GM19099 (cell line): ENCODE results near the gene ZNF296.

Experiments used
- POLR2A ChIP-seq: IDR thresholded peaks from 3 replicates; pipeline ENCODE4 v1.6.1; 2011; ENCODE audit warnings: low read depth; ENCODE audit not compliant: insufficient read length; ENCODE audit errors: extremely low read depth

The ZNF296 gene

DNA sequence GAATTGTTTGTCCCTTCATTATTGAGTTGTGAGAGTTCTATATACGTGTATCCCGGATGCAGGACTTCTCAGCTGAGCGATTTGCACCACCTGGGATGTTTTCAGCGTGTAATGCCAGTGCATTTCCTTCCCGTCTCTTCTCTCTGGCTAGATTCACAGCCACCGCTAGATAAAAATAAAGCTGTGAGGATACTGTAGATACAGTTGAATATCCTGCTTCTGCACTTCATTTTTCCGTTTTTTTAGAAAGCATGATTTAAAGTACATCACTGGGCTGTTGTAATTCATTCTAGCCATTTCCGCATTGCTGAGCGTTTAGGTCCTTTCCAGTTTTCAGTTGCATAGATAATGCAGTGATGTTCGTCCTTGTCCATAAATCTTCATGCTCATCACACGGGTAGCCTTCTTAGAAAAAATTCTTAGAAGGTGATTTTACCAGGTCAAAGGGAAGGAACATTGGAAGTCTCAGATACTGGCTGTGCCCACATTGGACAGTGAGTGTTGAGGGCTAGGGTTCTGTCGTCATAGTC lies 31.4 kb upstream of the ZNF296 start:
- TF ChIP-seq POLR2A: no peak

DNA sequence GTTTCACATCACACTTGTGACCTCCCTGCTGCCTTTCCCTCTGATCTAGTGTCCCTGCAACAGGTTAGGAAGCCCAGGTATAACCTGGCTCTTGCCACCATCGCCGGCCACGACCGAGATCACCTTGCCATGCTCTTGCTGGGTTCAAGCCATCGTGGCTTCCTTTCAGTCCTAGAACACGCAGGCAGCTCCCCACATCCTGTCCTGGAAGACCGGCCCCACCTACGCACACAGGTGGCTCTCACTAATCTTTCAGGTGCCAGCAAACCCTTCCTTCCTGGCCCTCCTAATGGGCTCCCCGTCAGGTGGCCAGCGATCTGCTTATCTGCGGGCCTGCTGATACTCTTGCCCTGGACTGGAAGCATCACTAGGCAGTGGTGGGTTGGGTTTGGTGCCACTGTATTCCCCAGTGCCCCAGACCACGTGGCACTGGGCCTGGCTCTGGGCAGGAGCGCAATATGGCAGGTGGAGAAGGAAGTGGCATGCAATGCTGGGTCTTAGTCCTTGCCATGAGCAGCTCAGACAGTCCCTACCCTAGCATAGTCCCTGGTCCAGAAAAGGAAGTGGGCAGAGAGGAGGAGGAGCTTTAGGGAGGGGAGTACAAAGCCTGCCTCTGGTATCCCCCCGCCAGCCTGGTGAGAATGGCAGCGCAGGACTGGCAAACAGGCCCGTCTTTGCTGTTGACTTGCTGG lies 28.5 kb upstream of the ZNF296 start:
- no peak for TF ChIP-seq POLR2A

DNA sequence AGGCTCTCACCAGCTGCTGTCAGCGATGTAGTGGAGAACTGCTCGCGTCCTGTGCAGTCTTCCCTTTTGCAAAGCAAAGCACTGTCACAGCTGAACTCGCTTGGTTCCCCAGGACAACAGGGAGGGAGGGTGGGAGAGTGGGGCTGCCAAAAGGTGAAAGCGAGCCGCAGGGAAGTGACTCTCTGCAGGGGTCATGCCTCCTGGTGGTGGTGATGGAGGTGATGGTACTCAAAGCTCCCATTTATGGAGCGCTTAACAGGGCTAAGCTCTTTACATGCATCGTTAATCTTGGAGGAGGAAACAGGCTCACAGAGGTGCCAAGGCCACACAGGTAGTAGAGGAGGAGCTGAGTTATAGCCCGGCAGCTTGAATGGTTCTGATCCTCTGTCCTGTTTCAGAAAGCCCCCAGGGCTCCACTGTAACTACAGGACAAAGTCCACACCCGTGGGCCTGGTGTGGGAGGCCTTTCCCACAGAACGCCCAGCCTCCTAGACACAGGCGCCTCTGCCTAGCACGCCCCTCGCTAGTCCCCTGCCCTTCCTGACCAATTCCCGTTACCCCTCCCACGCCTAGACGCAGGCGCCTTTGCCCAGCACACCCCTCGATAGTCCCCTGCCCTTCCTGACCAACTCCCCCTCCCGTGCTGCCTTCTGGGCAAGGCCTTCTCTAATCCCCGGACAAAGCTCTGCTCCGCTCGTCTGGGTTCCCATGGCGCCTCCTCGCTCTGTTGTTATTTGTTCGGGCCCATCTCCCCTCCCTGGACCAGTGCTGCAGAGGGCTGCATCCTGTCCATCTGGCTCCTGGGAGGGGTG lies 27.4 kb upstream of the ZNF296 start:
- TF ChIP-seq POLR2A: no peak

DNA sequence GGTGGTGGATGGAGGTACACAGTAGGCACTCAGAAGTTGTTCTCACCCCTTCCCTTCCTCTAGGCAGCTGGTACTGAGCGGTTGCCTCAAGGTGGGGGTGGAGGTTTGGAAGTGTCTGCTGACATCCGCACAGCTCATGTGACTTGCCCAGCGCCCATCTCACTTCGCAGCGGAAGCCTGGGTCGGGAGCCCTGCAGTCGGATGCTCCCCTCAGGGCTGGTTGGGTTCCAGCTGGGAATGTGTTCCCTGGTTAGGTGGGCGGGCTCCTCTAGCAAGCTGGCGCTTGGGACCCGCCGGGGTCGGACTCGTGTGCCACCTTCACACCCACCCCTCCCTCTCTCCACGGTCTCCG lies 26.9 kb upstream of the ZNF296 start:
- TF ChIP-seq POLR2A: no peak

DNA sequence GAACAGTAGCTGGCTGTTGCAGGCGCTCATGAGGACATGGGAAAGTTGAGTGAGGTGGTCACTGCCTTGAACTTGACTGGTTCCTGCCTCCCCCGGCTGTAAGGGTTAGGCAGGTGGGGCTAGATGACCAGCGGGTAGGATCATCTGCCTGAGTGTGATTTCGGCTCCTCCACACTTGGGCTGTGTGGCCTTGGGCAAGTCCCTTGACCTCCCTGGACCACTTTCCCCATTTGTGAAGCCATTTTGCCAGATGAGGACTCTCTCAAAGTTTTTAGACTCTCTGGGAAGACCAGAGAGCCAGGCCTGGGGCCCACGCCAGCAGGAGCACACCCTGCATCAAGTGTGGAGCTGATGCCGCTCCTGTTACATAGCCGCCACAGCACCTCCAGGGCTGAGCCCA lies 26.2 kb upstream of the ZNF296 start:
- no peak for TF ChIP-seq POLR2A

DNA sequence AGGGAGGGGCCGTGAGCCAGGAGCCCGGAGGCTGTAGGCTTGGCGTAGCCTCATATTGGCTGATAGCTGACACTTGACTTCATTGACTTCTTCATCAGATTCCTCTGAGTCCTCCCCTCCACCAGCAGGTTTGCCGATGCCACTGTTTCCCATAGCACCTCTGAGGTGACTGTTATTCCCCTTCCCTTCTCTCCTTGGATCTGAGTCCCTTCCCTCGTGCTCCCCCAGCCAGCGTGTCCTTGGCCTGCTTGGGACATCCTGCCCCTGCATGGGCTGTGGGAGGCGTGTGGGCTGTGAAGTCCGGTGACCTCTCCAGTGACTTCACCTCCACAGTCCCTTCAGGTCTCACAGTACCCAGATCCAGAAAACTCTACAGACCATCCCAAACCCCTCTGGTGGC lies 25.5 kb upstream of the ZNF296 start:
- TF ChIP-seq POLR2A: no peak

DNA sequence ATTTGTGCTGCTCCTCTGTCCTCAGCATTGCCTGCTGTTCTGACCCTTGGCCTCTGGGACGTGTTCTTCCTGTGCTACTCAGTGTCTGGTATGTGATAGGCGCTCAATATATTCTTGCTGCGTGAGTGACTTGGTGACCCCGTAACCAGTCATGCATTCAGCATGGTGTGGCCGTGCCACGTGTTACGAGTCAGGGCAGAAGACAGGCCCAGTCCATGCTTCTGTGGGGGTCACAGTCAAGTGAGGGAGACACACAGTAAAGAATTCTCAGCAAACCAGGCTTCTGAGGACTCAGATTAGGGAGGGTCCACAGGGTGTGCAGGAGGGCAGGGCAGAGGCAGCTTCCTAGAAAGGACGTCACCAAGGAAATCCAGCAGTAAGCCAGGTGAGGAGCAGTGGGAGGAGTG lies 24.6 kb upstream of the ZNF296 start:
- no peak for TF ChIP-seq POLR2A

DNA sequence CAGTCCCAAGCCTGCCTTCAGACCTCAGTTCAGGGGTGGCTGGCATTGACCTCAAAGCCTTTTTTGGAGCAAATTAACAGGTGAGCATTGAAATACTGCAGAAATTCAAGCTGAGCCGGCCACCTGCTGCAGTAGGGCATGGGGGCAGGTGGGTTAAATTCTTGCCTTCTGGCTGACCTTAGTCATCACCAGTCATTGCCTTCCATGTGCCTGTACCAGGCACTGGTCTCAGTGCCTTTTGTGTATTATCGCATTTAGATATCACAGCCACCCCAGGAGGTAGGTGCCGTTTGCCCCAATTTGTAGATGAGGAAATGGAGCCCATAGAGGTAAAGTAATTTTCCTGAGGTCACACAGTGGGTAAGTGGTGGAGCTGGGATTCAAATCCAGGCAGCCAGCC lies 23.9 kb upstream of the ZNF296 start:
- TF ChIP-seq POLR2A: no peak

DNA sequence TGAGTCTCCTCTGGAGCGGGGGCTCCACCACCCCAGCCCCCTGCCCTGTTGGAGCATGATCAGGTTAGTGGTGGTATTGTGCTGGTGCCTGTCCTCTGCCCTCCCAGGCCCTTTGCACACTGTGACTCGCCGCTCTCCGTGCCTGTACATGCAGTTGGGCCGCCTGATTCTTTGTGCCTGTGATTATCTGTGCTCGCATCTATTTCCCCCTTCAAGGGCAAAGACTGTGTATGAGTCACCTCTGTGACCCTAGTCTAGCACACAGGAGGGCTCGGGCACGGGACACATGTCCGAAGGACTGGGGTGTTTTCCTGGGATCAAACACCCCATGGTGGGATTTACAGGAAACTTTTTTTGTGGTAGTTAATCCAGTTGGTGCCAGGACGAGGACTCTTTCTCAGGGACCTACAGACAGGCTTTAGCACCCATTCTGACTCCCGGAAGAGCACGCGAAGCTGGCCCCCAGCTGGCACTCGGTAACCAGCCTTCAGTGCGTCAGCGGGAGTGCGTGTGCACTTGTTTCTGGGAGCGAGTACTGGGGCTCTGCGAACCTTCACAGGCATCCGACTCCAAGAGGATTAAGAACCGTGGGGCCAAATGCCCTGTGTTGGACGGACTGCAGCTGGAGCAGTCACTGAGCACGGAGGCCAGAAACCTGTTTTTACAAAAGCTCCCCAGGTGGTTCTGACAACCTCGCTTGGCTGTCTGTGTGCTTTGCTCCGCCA lies 23.4 kb upstream of the ZNF296 start:
- TF ChIP-seq POLR2A: no peak

DNA sequence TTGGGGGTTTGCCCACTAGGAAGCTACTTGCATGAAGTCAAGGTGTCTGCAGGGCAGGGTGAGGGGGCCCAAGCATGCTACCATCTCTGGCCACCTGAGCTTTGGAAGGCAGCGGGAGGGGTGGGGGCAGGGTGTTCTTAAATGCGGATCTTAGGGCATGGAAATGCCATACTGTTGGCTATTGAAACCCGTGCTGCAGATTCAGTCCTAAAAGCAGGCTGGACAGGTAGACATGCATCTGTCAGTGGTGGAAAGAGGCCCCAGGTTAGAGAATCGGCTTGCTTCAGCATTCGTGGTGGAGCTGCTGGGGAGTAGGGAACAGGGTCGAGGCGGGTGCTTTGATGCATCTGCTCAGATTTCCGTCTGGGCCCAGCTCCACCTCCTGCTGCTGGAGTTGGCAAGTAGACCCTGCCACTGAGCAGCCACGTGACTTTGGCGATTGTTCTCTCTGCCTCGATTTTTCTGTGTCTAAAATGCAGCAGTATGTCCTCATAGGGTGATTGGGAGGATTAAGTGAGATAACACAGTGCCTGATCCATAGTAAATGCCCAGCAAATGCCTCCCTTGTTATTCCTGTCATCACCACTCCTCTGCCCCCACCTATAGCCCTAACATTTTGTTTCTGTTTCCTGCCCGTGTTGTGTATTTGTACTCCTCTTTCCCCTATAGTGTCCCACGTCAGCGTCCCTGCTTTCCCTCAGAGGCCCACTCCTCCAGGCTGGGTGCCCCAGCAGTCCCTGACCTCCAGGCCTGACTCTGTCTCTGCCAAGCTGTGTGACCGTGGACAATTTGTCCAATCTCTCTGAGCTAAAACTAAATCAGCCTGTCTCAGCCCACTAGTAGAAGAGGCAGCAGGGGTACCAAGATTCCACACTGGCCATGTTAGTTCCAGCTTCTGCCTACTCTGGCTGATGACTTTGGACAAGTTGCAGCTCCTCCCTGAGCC lies 22.5 kb upstream of the ZNF296 start:
- no peak for TF ChIP-seq POLR2A

DNA sequence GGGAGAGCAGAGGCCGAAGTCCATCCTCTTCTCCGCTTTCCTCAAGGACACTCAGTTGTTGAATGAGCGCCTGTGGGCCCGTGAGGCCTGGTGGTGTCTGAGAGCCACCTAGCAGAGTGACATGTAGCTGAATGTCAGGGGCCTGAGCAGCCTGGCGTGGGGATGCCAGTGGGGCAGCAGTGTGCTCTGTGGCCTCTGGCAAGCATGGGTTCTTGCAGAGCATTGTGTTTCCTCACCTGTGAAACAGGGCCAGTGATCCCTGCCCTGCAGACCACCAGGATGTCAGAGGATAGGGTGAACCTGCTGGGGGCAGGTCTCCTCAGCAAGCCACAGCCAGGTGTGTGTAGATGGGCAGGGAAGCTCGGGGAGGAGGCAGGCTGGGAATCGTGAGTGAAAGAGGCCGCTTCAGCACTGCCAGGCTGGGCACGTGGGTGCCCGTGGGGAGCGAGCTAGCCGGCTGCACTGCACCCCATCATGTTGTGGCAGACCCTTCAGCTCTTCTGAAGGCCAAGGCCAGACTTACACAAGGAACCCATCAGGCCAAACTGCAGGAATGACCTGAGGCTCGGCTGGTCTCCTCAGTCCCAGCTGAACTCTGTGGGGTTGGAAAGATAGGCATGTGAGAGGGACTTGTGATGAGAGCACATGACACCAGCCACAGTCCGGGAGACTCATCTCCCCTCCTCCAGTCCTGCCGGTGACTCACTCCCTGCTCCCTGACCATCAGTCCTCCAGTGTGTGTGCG lies 21.7 kb upstream of the ZNF296 start:
- no peak for TF ChIP-seq POLR2A

DNA sequence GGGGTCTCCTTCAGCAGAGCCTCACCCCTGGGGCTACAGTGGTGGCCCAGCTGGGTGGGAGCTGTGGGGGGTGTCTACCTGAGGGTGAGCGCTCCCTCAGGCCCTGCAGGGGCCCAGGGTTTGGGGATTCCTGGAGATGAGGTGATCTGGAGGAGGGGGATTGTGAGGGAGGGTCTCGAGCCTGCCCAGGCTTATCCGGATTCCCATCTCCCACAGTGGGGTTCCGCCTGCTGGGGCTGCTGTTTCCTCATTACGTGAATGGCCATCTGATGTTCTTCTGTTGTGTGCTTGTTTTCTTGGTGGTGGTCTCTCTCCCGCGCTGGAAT lies 21.1 kb upstream of the ZNF296 start:
- no peak for TF ChIP-seq POLR2A

DNA sequence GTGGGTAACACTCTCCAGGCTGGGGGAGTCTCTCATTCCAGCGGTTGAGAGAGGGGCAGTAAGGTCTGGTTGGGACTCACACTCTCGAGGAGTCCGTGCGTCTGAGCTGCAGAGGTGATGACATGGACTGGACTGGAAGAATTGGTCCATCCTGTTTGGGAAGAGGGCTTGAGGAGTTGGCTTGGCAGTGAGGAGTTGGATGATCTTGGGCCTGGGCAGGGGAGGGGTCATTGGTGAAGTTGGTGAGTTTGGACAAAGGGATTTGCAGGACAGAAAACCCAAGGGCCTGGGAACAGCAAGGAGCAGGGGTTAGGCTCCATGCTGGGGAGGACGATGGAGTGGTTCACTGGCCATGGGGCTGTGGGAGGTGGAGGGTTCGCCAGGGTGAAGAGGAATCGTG lies 20.4 kb upstream of the ZNF296 start:
- no peak for TF ChIP-seq POLR2A
